Astrocyte of the cerebellum (primary cell): Measurements from ENCODE around the gene ZBTB16.

Experiments used
- DNase-seq: peaks from one replicate; pipeline ENCODE4 v3.0.0-alpha.2; 2011; ENCODE audit warnings: low read depth
- H3K4me3 ChIP-seq: 2 replicates; pipeline ENCODE4 v1.5.1; 2011; ENCODE audit warnings: mild to moderate bottlenecking, low read depth, low read length, moderate library complexity
- in situ Hi-C: cut with HindIII; loops from 2 replicates; pipeline ENCODE4 v1.10.0; 2017; ENCODE audit warnings: low sequenced_read_pairs
- TF ChIP-seq, protein P1 (sequence below): IDR thresholded peaks from 2 replicates; pipeline ENCODE4 v1.5.1; 2012; ENCODE audit warnings: low read length, low read depth, moderate library complexity, mild to moderate bottlenecking; ENCODE audit errors: missing control alignments

Gene ZBTB16

GRCh38 chr11:114201219-114201618 lies 141.7 kb downstream of the ZBTB16 start:
- in situ Hi-C loops = loop anchor here (5.0 kb wide), 1 partner anchor 34 kb away; no protein-coding TSS in a partner anchor
- DNase-seq = no peak
- H3K4me3 ChIP-seq = no peak overlapping the region
- TF ChIP-seq, protein P1, sequence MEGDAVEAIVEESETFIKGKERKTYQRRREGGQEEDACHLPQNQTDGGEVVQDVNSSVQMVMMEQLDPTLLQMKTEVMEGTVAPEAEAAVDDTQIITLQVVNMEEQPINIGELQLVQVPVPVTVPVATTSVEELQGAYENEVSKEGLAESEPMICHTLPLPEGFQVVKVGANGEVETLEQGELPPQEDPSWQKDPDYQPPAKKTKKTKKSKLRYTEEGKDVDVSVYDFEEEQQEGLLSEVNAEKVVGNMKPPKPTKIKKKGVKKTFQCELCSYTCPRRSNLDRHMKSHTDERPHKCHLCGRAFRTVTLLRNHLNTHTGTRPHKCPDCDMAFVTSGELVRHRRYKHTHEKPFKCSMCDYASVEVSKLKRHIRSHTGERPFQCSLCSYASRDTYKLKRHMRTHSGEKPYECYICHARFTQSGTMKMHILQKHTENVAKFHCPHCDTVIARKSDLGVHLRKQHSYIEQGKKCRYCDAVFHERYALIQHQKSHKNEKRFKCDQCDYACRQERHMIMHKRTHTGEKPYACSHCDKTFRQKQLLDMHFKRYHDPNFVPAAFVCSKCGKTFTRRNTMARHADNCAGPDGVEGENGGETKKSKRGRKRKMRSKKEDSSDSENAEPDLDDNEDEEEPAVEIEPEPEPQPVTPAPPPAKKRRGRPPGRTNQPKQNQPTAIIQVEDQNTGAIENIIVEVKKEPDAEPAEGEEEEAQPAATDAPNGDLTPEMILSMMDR = no peak

DNA sequence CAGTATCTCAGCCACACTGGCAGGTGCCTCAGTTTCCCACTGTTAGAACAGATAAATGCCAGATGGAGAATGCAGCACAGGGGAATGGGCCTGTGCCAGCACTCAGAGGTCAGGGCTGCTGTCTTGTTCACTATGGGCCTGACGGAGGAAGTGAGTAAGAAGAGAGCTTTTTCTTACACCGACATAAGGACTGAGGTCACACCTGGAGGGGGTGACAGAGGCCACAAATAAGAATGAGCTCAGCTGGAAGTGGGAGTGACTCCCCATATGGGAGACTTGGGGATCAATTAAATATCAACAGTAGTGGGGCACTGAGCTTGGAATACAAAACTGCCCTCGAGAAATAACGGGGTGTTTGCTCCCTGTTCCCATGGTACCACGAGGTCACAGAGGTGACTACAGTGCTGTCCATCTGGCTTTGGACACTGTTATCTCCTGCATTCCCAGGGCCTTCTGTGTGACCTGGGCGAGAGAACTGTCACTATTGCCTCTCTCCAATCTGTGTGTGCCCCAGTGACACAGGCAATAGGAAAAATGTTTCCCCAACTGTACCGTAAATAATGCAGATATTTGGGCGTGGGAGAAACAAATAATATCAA lies 142.6 kb downstream of the ZBTB16 start:
- in situ Hi-C loops = loop anchor here (5.0 kb wide), 1 partner anchor 35 kb away; no protein-coding TSS in a partner anchor
- DNase-seq = no peak
- H3K4me3 ChIP-seq = no peak overlapping the region
- TF ChIP-seq, protein P1 = no peak

- no peak for DNase-seq
- TF ChIP-seq, protein P1 = no peak
- no peak overlapping the region for H3K4me3 ChIP-seq
- in situ Hi-C loops = no loop called here
Measured at GRCh38 chr11:114207096-114207495, 147.6 kb downstream of the ZBTB16 start.

GRCh38 chr11:114208377-114208776 lies 148.9 kb downstream of the ZBTB16 start:
- TF ChIP-seq, protein P1 = no peak
- DNase-seq = no peak
- no peak overlapping the region for H3K4me3 ChIP-seq
- in situ Hi-C loops = no loop called here

GRCh38 chr11:114209343-114209742 lies 149.8 kb downstream of the ZBTB16 start:
- H3K4me3 ChIP-seq = no peak overlapping the region
- TF ChIP-seq, protein P1 = no peak
- no peak for DNase-seq
- in situ Hi-C loops = no loop called here

DNA sequence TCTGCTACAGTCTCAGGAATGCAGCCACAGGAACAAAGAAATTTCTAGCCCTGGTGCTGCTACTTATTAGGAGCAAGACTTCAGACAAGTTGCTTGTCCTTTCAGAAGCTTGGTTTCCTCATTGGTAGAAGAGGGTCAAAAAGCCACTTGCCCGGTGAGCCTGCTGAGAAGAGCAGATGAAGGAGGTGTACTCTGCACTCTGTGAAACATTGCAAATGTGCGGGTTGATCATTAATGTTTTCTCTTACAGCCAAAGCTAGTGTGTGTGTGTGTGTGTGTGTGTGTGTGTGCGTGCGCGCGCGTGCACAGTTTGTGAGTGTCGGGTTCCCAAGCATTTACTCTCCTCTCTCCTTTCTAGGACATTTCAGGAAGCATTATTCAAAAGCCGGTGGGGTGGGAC lies 150.4 kb downstream of the ZBTB16 start:
- no peak for DNase-seq
- in situ Hi-C loops = no loop called here
- H3K4me3 ChIP-seq = no peak overlapping the region
- TF ChIP-seq, protein P1 = no peak
